GM21737 (cell line): ENCODE measurements around the gene GLCCI1.
"Not testable (repeated sequence)": the region's sequence is repeated elsewhere in the genome, so short reads cannot be mapped to it uniquely, and the experiment has no call there.

Source experiments
- ATAC-seq: cut with Tn5 transposase; IDR thresholded peaks from one replicate; pipeline ENCODE4 v1.9.1; 2021; ENCODE audit warnings: mild to moderate bottlenecking, moderate library complexity; ENCODE audit not compliant: unreplicated experiment

GLCCI1 gene

GRCh38 chr7:7988706-7989105, 20.1 kb downstream of the GLCCI1 start:
- ATAC-seq: no peak

GRCh38 chr7:7989133-7989532, 20.5 kb downstream of the GLCCI1 start:
- no peak for ATAC-seq

- no peak for ATAC-seq
Observed at GRCh38 chr7:7989616-7990440, 21.2 kb downstream of the GLCCI1 start.

GRCh38 chr7:7990441-7990761, 21.8 kb downstream of the GLCCI1 start:
- no peak for ATAC-seq

GRCh38 chr7:7992506-7992905, 23.9 kb downstream of the GLCCI1 start:
- no peak for ATAC-seq

- ATAC-seq: not testable (repeated sequence)
Observed at GRCh38 chr7:7995348-7995747, 26.8 kb downstream of the GLCCI1 start.

- no peak for ATAC-seq
Observed at GRCh38 chr7:7996568-7996967, 28.0 kb downstream of the GLCCI1 start.

- ATAC-seq: no peak
Observed at GRCh38 chr7:8000315-8000941, 31.8 kb downstream of the GLCCI1 start.

GRCh38 chr7:8003077-8003476, 34.5 kb downstream of the GLCCI1 start:
- ATAC-seq: no peak

GRCh38 chr7:8005279-8005678, 36.7 kb downstream of the GLCCI1 start:
- no peak for ATAC-seq

- ATAC-seq: no peak
Observed at GRCh38 chr7:8014399-8014798, 45.8 kb downstream of the GLCCI1 start.

GRCh38 chr7:8015100-8015745, 46.6 kb downstream of the GLCCI1 start:
- ATAC-seq: no peak

- no peak for ATAC-seq
Observed at GRCh38 chr7:8015746-8016120, 47.1 kb downstream of the GLCCI1 start.

GRCh38 chr7:8017423-8017822, 48.8 kb downstream of the GLCCI1 start:
- ATAC-seq: no peak

GRCh38 chr7:8018961-8019360, 50.4 kb downstream of the GLCCI1 start:
- no peak for ATAC-seq

GRCh38 chr7:8022628-8023027, 54.0 kb downstream of the GLCCI1 start:
- ATAC-seq: no peak

- peak; percentile 25 for ATAC-seq
Observed at GRCh38 chr7:8035192-8035591, 66.6 kb downstream of the GLCCI1 start.

GRCh38 chr7:8035647-8036518, 67.3 kb downstream of the GLCCI1 start:
- peak; percentile 48 for ATAC-seq

GRCh38 chr7:8037151-8037550, 68.6 kb downstream of the GLCCI1 start:
- ATAC-seq: no peak

- no peak for ATAC-seq
Observed at GRCh38 chr7:8040768-8041369, 72.3 kb downstream of the GLCCI1 start.
